Uterus (tissue), 4 donors: ENCODE data around the gene VSX1. TPM values are rescaled to one million over a fixed set of nuclear protein-coding genes. Genes with fewer than 3 reads are reported as not detected.

Source experiments
- DNase-seq, 2 donors: peaks; one replicate each; pipeline ENCODE4 v3.0.0-alpha.2; 2019 to 2020
- H3K27ac ChIP-seq, 2 donors: fragments of 200-600 bp; sonication (generic); 1 replicate in 1 of 2; 2 replicates in 1 of 2; pipeline ENCODE4 v1.5.1; 2016 to 2018
- H3K27me3 ChIP-seq, 2 donors: fragments of 200-600 bp; sonication (generic); one replicate each; pipeline ENCODE4 v1.5.1; 2018 to 2019; ENCODE audit warnings: control low read depth in 1 of 2
- H3K36me3 ChIP-seq, 2 donors: fragments of 200-600 bp; sonication (generic); one replicate each; pipeline ENCODE4 v1.5.1; 2019; ENCODE audit warnings: control low read depth in 1 of 2
- H3K4me1 ChIP-seq, 2 donors: fragments of 200-600 bp; sonication (generic); one replicate each; pipeline ENCODE4 v1.5.1; 2018 to 2019; ENCODE audit warnings: control low read depth in 1 of 2
- H3K4me3 ChIP-seq, 2 donors: fragments of 200-600 bp; sonication (generic); 1 replicate in 1 of 2; 2 replicates in 1 of 2; pipeline ENCODE4 v1.5.1; 2018 to 2019; ENCODE audit warnings: mild to moderate bottlenecking in 1 of 2
- H3K9me3 ChIP-seq, 2 donors: fragments of 200-600 bp; sonication (generic); one replicate each; pipeline ENCODE4 v1.5.1; 2019; ENCODE audit warnings: control low read depth in 1 of 2
- CTCF ChIP-seq, 4 experiments: fragments of 200-600 bp in 2 of 4; fragments of 450-650 bp in 2 of 4; sonication (generic) in 2 of 4; IDR thresholded peaks; one replicate each; pipeline ENCODE4 v1.5.1; 2016 to 2019; ENCODE audit warnings: antibody characterized with exemption in 4 of 4, mild to moderate bottlenecking in 2 of 4, moderate library complexity in 1 of 4
- POLR2A ChIP-seq, 2 donors: fragments of 450-650 bp; IDR thresholded peaks; one replicate each; pipeline ENCODE4 v1.6.1; 2016; ENCODE audit warnings: antibody characterized with exemption in 2 of 2, mild to moderate bottlenecking in 1 of 2, moderate library complexity in 1 of 2
- intact Hi-C: fragments of 100-400 bp; cut with DNase I; formaldehyde crosslinking; loops from one replicate; pipeline ENCODE4 v1.15.1; 2023; ENCODE audit warnings: low total_unique reads
- total RNA-seq, 4 donors: library from RNA; depleted of rRNA in 3 of 4; stranded (reverse); fragments of >200 nt in 3 of 4; gene quantifications; one replicate each; pipeline versions ENCODE4 v1.1.0 to v1.2.4, GENCODE V29; 2014 to 2023
- donor health status: DM: yes; HTN: yes; CAD: no.

VSX1 gene
- under 1 TPM in 1 of 4 donors, not detected in 3; 0.18 TPM for total RNA-seq

- no peak for DNase-seq
- intact Hi-C loops = no loop called here
- Histone ChIP-seq H3K27ac (no peak within 1 kb of the TSS), H3K4me1 (peaks cover 0 to 7% of the 10 kb centered on the region in 2 donors), H3K9me3 (no peaks in the 10 kb centered on the region), H3K27me3 (peaks cover 19 to 62% of the 10 kb centered on the region in 2 donors), H3K4me3 (no peak within 1 kb of the TSS), H3K36me3 (no peaks in the 10 kb centered on the region)
- TF ChIP-seq POLR2A (IDR thresholded peaks at IDR 0.05) (no peak), CTCF (IDR thresholded peaks at IDR 0.05) (no peak)
These were observed at the start of gene VSX1 for GRCh38 chr20:25081730-25082497. Gene VSX1 (minus strand): TSS chr20:25082141. CDS start chr20:25082096, 45 bp downstream.

GRCh38 chr20:25129908-25130307 is 48.0 kb upstream of the VSX1 start:
- Histone ChIP-seq H3K36me3 (no peaks in the 10 kb centered on the region), H3K4me1 (no peaks in the 10 kb centered on the region), H3K9me3 (no peaks in the 10 kb centered on the region), H3K4me3 (no peak overlapping the region), H3K27me3 (no peaks in the 10 kb centered on the region), H3K27ac (no peak overlapping the region)
- DNase-seq = no peak
- intact Hi-C loops = no loop called here
- no peak for TF ChIP-seq CTCF (IDR thresholded peaks at IDR 0.05)
- TF ChIP-seq POLR2A (IDR thresholded peaks at IDR 0.05) = no peak

GRCh38 chr20:25129428-25129827 is 47.5 kb upstream of the VSX1 start:
- Histone ChIP-seq H3K9me3 (no peaks in the 10 kb centered on the region), H3K27ac (no peak overlapping the region), H3K4me1 (no peaks in the 10 kb centered on the region), H3K27me3 (no peaks in the 10 kb centered on the region), H3K4me3 (no peak overlapping the region), H3K36me3 (no peaks in the 10 kb centered on the region)
- TF ChIP-seq POLR2A (IDR thresholded peaks at IDR 0.05) = no peak
- no peak for TF ChIP-seq CTCF (IDR thresholded peaks at IDR 0.05)
- intact Hi-C loops = no loop called here
- no peak for DNase-seq

- Histone ChIP-seq H3K27me3 (no peaks in the 10 kb centered on the region), H3K4me3 (no peak overlapping the region), H3K36me3 (no peaks in the 10 kb centered on the region), H3K9me3 (no peaks in the 10 kb centered on the region), H3K27ac (no peak overlapping the region), H3K4me1 (no peaks in the 10 kb centered on the region)
- intact Hi-C loops = no loop called here
- TF ChIP-seq POLR2A (IDR thresholded peaks at IDR 0.05) (no peak), CTCF (IDR thresholded peaks at IDR 0.05) (no peak)
- DNase-seq = no peak
These were observed 46.7 kb upstream of the VSX1 start for GRCh38 chr20:25128649-25129048.

- no peak overlapping the region for H3K27ac ChIP-seq
- no peaks in the 10 kb centered on the region for H3K9me3 ChIP-seq
- H3K4me3 ChIP-seq = no peak overlapping the region
- no peaks in the 10 kb centered on the region for H3K27me3 ChIP-seq
- H3K36me3 ChIP-seq = no peaks in the 10 kb centered on the region
- H3K4me1 ChIP-seq = no peaks in the 10 kb centered on the region
- TF ChIP-seq POLR2A (IDR thresholded peaks at IDR 0.05) (no peak), CTCF (IDR thresholded peaks at IDR 0.05) (no peak)
- DNase-seq = no peak
- intact Hi-C loops = no loop called here
These were observed 46.0 kb upstream of the VSX1 start for GRCh38 chr20:25127761-25128537.
